ENCODE results near the gene KEL.

KEL gene

DNA sequence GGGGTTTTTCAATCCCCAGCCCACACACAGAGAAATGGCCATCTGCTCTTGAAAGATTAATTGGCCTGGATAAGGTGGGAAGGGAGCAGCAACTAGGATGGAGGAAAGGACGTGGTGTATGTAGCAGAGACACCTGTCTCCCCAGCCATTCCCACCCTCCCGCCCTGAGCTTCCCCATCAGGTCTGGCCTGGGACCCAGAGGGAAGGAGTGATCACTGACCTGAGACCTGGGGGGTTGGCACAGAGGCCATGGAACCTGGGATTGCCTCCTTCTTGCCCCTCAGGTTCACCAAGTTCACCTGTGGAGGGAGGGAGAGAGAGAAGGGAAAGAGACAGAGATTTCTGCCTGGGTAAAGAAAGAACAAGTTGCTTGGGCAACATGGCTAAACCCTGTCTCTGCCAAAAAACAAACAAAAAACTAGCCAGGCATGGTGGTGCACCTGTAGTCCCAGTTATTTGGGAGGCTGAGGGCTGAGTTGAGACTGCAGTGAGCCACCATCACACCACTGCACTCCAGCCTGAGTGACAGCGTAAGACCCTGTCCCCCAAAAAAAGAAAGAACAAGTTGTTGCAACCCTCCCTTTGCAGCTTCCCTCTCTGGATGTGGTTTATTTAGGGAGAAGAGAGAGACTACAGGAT lies 65.3 kb downstream of the KEL start:
- DNase-seq (ENCODE audit: low read depth), result no peak

DNA sequence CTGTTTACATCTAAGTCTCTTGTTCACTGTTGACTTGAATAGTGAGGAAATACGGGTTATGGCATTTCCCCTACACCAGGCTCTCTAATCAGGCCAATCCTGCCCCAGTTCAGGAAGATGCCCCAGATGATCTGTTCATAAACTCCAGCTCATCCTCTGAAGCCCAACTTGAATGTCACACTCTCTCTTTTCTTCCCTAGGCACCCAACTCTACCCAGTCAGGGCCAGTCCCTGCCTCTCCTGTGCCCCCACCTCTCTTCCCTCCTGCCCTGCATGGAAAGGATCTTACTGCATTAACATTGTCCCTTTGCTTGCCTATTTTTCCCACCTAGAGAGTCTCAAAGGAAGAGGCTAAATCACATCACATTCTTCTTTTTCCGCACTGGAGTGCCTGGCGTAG lies 66.0 kb downstream of the KEL start:
- no peak for DNase-seq (ENCODE audit: low read depth)

DNA sequence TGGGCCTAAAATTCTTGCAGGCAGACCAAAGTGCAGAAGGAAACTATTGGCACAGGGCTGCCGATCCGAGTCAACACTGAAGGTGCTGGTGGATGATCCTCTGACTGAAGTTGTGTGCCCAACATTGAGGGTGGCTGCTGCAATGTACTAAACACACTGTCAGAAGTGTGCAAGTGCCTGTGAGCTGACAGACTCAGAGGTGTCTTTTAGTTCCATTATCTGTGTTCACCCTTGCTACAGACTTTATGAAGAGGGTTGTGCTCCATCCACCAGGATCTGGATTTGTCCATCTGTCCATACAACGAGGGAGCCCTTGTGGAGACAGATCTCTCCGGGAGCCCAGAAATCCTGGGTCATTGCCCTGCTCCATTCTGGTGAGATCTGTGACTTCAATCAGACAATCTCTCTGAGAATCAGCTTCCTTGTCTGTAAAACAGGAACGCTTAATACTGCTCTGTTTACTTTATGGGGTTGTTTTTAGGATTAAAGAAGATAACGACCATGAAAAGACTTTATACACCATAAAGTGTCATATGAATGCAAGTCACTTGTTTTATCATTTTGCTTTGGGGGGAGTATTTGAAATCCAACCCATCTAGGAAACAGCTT lies 67.1 kb downstream of the KEL start:
- no peak for DNase-seq (ENCODE audit: low read depth)

DNA sequence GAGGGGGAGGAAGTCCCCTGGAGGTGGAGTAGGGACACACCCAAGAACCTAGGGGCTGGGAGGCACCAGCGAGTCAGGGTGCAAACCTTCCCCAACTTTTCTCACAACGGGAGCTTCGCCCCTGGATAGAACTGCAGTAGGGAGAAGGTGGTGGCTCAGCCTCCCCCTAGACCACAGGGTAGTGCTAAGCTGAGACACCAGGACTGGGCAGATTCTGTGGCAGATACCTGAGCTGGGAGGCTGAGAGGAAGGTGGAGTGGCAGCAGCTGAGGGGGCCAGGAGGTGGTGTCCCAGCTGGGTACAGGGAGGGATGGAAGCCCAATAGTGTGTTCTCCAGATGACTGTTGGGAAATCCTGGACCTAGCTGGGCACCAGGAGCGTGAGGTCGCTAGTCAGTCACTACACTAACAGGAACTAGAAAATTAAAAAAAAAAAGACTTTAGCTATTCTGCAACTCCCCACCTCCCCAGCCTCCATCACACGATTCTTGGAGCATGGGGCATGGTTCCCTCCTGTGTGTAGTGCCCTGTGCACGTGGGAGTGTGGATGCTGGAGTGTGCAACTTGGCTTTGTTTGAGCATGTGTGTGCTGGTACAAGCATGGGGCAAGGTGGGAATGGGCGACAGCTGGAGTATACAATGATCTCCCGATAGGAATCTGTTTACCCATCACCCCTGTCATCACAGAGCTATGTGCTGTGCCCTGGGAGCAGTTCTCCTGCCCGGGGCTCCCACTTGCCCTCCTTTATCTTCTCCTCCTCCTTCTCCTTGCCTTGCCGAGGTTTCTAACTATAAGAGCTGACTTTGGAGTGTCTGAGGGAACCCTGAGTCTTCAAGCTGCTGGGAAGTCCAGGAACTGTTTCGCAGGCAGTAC lies 67.8 kb downstream of the KEL start:
- DNase-seq (ENCODE audit: low read depth), result no peak

DNA sequence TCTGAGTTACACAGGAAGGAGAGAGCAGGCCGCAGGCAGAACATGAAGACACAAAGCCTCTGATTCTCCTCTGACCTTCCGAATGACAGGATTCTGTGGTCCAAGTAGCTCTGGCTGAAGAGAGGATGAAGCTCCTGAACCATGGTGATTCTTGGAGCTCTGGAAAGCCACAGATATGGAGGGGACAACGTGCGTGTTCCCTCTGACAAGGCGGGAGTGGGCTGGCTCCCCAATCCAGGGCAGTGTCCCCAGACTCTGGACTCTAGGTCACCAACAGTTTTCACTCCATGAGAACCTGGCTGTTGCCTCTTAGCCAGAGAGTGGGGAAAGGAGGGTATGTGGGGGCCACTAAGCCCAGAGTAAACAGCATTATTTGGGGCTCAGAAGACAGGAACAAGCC lies 69.2 kb downstream of the KEL start:
- no peak for DNase-seq (ENCODE audit: low read depth)

DNA sequence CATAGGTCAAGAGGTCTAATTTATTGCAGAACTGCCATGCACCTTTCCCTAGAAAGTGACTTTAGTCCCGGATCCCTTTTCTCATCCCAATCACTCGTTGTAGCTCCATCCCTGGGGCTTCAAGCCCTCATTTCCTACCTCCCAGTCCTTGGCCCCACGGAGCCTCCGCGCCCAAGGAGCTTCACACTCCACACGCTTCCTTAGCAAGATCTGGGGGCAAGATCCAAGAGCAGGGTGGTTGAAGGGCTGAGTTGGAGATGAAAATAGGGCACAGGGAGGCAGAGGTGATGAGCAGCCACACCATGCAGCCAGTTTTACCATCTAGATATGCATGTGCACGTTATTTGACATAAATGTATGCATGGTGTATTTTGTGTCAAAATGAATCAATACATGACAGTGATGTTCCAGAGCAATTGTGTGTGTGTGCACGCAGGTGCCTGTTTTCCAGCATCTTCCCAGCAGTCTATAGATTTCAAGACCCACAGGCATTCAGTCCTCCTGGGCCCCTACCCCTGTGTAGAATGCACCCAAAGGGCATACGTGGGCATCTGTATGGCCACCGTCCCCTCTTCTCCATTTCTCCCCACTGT lies 70.6 kb downstream of the KEL start:
- no peak for DNase-seq (ENCODE audit: low read depth)

Measured in activated T-helper 9 cell treated with anti-CD3 and anti-CD28 coated beads, Interleukin-2, amount 50 U/mL, for 16 hours (primary cell).